ENCODE results near the gene ZNF622.
"Not testable (repeated sequence)": the region's sequence is repeated elsewhere in the genome, so short reads cannot be mapped to it uniquely, and the experiment has no call there.

Gene ZNF622

GRCh38 chr5:16457451-16457850, 8.1 kb downstream of the ZNF622 start:
- Histone ChIP-seq H3K27me3 (ENCODE audit: control insufficient read depth, insufficient read depth, low read length) (no peaks in the 10 kb centered on the region), H3K36me3 (ENCODE audit: control insufficient read depth, insufficient read depth, low read length) (peaks cover 70% of the 10 kb centered on the region), H3K4me3 (ENCODE audit: low read depth, low read length) (no peak overlapping the region), H3K4me1 (ENCODE audit: control insufficient read depth, insufficient read depth, low read length) (peaks cover 6% of the 10 kb centered on the region; the same call in 1 of the 2 replicates), H3K9ac (ENCODE audit: low read length) (no peak overlapping the region), H3K9me3 (ENCODE audit: control insufficient read depth, insufficient read depth, low read depth, low read length) (no peaks in the 10 kb centered on the region), H3K27ac (ENCODE audit: low read depth, low read length) (no peak overlapping the region)

- H3K27me3 ChIP-seq (ENCODE audit: control insufficient read depth, insufficient read depth, low read length), result no peaks in the 10 kb centered on the region
- H3K9me3 ChIP-seq (ENCODE audit: control insufficient read depth, insufficient read depth, low read depth, low read length), result no peaks in the 10 kb centered on the region
- H3K4me1 ChIP-seq (ENCODE audit: control insufficient read depth, insufficient read depth, low read length), result peaks cover 6% of the 10 kb centered on the region; the same call in 1 of the 2 replicates
- H3K9ac ChIP-seq (ENCODE audit: low read length), result no peak overlapping the region
- H3K4me3 ChIP-seq (ENCODE audit: low read depth, low read length), result no peak overlapping the region
- H3K36me3 ChIP-seq (ENCODE audit: control insufficient read depth, insufficient read depth, low read length), result peaks cover 70% of the 10 kb centered on the region
- no peak overlapping the region for H3K27ac ChIP-seq (ENCODE audit: low read depth, low read length)
Measured at GRCh38 chr5:16456103-16456832, 9.3 kb downstream of the ZNF622 start.

- Histone ChIP-seq H3K4me1 (ENCODE audit: control insufficient read depth, insufficient read depth, low read length) (peaks cover 6% of the 10 kb centered on the region; the same call in 1 of the 2 replicates), H3K36me3 (ENCODE audit: control insufficient read depth, insufficient read depth, low read length) (peaks cover 70% of the 10 kb centered on the region), H3K4me3 (ENCODE audit: low read depth, low read length) (no peak overlapping the region), H3K9me3 (ENCODE audit: control insufficient read depth, insufficient read depth, low read depth, low read length) (no peaks in the 10 kb centered on the region), H3K27ac (ENCODE audit: low read depth, low read length) (no peak overlapping the region), H3K27me3 (ENCODE audit: control insufficient read depth, insufficient read depth, low read length) (no peaks in the 10 kb centered on the region), H3K9ac (ENCODE audit: low read length) (no peak overlapping the region)
Measured at GRCh38 chr5:16455668-16456067, 9.9 kb downstream of the ZNF622 start.

- Histone ChIP-seq H3K27me3 (ENCODE audit: control insufficient read depth, insufficient read depth, low read length) (no peaks in the 10 kb centered on the region), H3K9ac (ENCODE audit: low read length) (no peak overlapping the region), H3K4me1 (ENCODE audit: control insufficient read depth, insufficient read depth, low read length) (peaks cover 6% of the 10 kb centered on the region; the same call in 1 of the 2 replicates), H3K27ac (ENCODE audit: low read depth, low read length) (no peak overlapping the region), H3K36me3 (ENCODE audit: control insufficient read depth, insufficient read depth, low read length) (peaks cover 70% of the 10 kb centered on the region), H3K9me3 (ENCODE audit: control insufficient read depth, insufficient read depth, low read depth, low read length) (no peaks in the 10 kb centered on the region), H3K4me3 (ENCODE audit: low read depth, low read length) (no peak overlapping the region)
Measured at GRCh38 chr5:16454686-16455085, 10.9 kb downstream of the ZNF622 start.

- Histone ChIP-seq H3K27ac (ENCODE audit: low read depth, low read length) (no peak overlapping the region), H3K9ac (ENCODE audit: low read length) (no peak overlapping the region), H3K4me1 (ENCODE audit: control insufficient read depth, insufficient read depth, low read length) (peaks cover 6% of the 10 kb centered on the region; the same call in 1 of the 2 replicates), H3K4me3 (ENCODE audit: low read depth, low read length) (no peak overlapping the region), H3K36me3 (ENCODE audit: control insufficient read depth, insufficient read depth, low read length) (peaks cover 71% of the 10 kb centered on the region), H3K9me3 (ENCODE audit: control insufficient read depth, insufficient read depth, low read depth, low read length) (no peaks in the 10 kb centered on the region), H3K27me3 (ENCODE audit: control insufficient read depth, insufficient read depth, low read length) (no peaks in the 10 kb centered on the region)
Measured at GRCh38 chr5:16453609-16454008, 12.0 kb downstream of the ZNF622 start.

GRCh38 chr5:16450163-16450562, 15.4 kb downstream of the ZNF622 start:
- H3K4me1 ChIP-seq (ENCODE audit: control insufficient read depth, insufficient read depth, low read length), result no peaks in the 10 kb centered on the region
- no peaks in the 10 kb centered on the region for H3K27me3 ChIP-seq (ENCODE audit: control insufficient read depth, insufficient read depth, low read length)
- H3K9me3 ChIP-seq (ENCODE audit: control insufficient read depth, insufficient read depth, low read depth, low read length), result no peaks in the 10 kb centered on the region
- H3K27ac ChIP-seq (ENCODE audit: low read depth, low read length), result no peak overlapping the region
- H3K9ac ChIP-seq (ENCODE audit: low read length), result no peak overlapping the region
- no peak overlapping the region for H3K4me3 ChIP-seq (ENCODE audit: low read depth, low read length)
- H3K36me3 ChIP-seq (ENCODE audit: control insufficient read depth, insufficient read depth, low read length), result peaks cover 52% of the 10 kb centered on the region

GRCh38 chr5:16446993-16447392, 18.6 kb downstream of the ZNF622 start:
- Histone ChIP-seq H3K36me3 (ENCODE audit: control insufficient read depth, insufficient read depth, low read length) (peaks cover 39% of the 10 kb centered on the region), H3K27ac (ENCODE audit: low read depth, low read length) (no peak overlapping the region)

GRCh38 chr5:16437977-16438376, 27.6 kb downstream of the ZNF622 start:
- no peaks in the 10 kb centered on the region for H3K36me3 ChIP-seq (ENCODE audit: control insufficient read depth, insufficient read depth, low read length)
- H3K4me3 ChIP-seq (ENCODE audit: low read depth, low read length), result no peak overlapping the region
- no peaks in the 10 kb centered on the region for H3K4me1 ChIP-seq (ENCODE audit: control insufficient read depth, insufficient read depth, low read length)
- H3K9ac ChIP-seq (ENCODE audit: low read length), result no peak overlapping the region
- H3K27me3 ChIP-seq (ENCODE audit: control insufficient read depth, insufficient read depth, low read length), result no peaks in the 10 kb centered on the region
- no peaks in the 10 kb centered on the region for H3K9me3 ChIP-seq (ENCODE audit: control insufficient read depth, insufficient read depth, low read depth, low read length)
- H3K27ac ChIP-seq (ENCODE audit: low read depth, low read length), result no peak overlapping the region

More at GRCh38 chr5:16446993-16447392, 18.6 kb downstream of the ZNF622 start:
- no peaks in the 10 kb centered on the region for H3K4me1 ChIP-seq (ENCODE audit: control insufficient read depth, insufficient read depth, low read length)
- H3K4me3 ChIP-seq (ENCODE audit: low read depth, low read length), result no peak overlapping the region
- no peaks in the 10 kb centered on the region for H3K9me3 ChIP-seq (ENCODE audit: control insufficient read depth, insufficient read depth, low read depth, low read length)
- no peak overlapping the region for H3K9ac ChIP-seq (ENCODE audit: low read length)
- no peaks in the 10 kb centered on the region for H3K27me3 ChIP-seq (ENCODE audit: control insufficient read depth, insufficient read depth, low read length)

GRCh38 chr5:16436065-16436682, 29.4 kb downstream of the ZNF622 start:
- not testable (repeated sequence) for H3K9me3 ChIP-seq (ENCODE audit: control insufficient read depth, insufficient read depth, low read depth, low read length); H3K27me3 ChIP-seq (ENCODE audit: control insufficient read depth, insufficient read depth, low read length); H3K27ac ChIP-seq (ENCODE audit: low read depth, low read length); H3K4me1 ChIP-seq (ENCODE audit: control insufficient read depth, insufficient read depth, low read length); H3K4me3 ChIP-seq (ENCODE audit: low read depth, low read length); H3K9ac ChIP-seq (ENCODE audit: low read length); H3K36me3 ChIP-seq (ENCODE audit: control insufficient read depth, insufficient read depth, low read length)

- H3K4me3 ChIP-seq (ENCODE audit: low read depth, low read length), result no peak overlapping the region
- no peak overlapping the region for H3K27ac ChIP-seq (ENCODE audit: low read depth, low read length)
Measured at GRCh38 chr5:16431490-16431889, 34.1 kb downstream of the ZNF622 start.

GRCh38 chr5:16430349-16431089, 35.1 kb downstream of the ZNF622 start:
- Histone ChIP-seq H3K4me1 (ENCODE audit: control insufficient read depth, insufficient read depth, low read length) (peaks cover 25% of the 10 kb centered on the region), H3K9ac (ENCODE audit: low read length) (no peak overlapping the region), H3K36me3 (ENCODE audit: control insufficient read depth, insufficient read depth, low read length) (0 out of 2 replicates have a peak, but pooled peaks cover 3% of the 10 kb centered on the region), H3K27me3 (ENCODE audit: control insufficient read depth, insufficient read depth, low read length) (no peaks in the 10 kb centered on the region), H3K9me3 (ENCODE audit: control insufficient read depth, insufficient read depth, low read depth, low read length) (no peaks in the 10 kb centered on the region), H3K4me3 (ENCODE audit: low read depth, low read length) (no peak overlapping the region), H3K27ac (ENCODE audit: low read depth, low read length) (no peak overlapping the region)

More at GRCh38 chr5:16431490-16431889, 34.1 kb downstream of the ZNF622 start:
- Histone ChIP-seq H3K9me3 (ENCODE audit: control insufficient read depth, insufficient read depth, low read depth, low read length) (no peaks in the 10 kb centered on the region), H3K9ac (ENCODE audit: low read length) (no peak overlapping the region), H3K36me3 (ENCODE audit: control insufficient read depth, insufficient read depth, low read length) (no peaks in the 10 kb centered on the region), H3K4me1 (ENCODE audit: control insufficient read depth, insufficient read depth, low read length) (peaks cover 24% of the 10 kb centered on the region), H3K27me3 (ENCODE audit: control insufficient read depth, insufficient read depth, low read length) (no peaks in the 10 kb centered on the region)
